A549 (cell line): ENCODE results near the gene HSPG2. TPM values are rescaled to one million over a fixed set of nuclear protein-coding genes. Genes with fewer than 3 reads are reported as not detected.

Experiments
- ATAC-seq, 2 experiments: fragments of 200-7000 bp in 1 of 2; fragments of >200 bp in 1 of 2; cut with Nextera tagmentation in 1 of 2; cut with Tn5 transposase in 1 of 2; 3 replicates each; pipeline versions ENCODE4 v1.8.0 to v1.9.1; 2018 to 2020; ENCODE audit warnings: mild to moderate bottlenecking in 1 of 2, moderate library complexity in 1 of 2
- CTCF ChIA-PET: fragments of 300-600 bp; sonication (Branson Sonifier 250); formaldehyde crosslinking; extraction: SDS; loops from one replicate; lab custom pipeline; 2021; ENCODE audit warnings: antibody characterized with exemption, inconsistent platforms; lab: Yijun Ruan, JAX
- POLR2A ChIA-PET: fragments of 350-600 bp; formaldehyde crosslinking; extraction: SDS; loops from one replicate; lab custom pipeline; 2021; ENCODE audit warnings: antibody characterized with exemption, inconsistent platforms; lab: Yijun Ruan, JAX
- DNase-seq, 2 experiments: peaks; one replicate each; pipeline versions ENCODE4 v3.0.0 to v3.0.0-alpha.2; 2011 to 2016; ENCODE audit warnings: low read depth in 1 of 2, low spot score in 1 of 2
- FAIRE-seq: peaks from 2 replicates; lab custom pipeline; 2011; peaks lifted over from hg19 to GRCh38; lab: Jason Lieb, UNC
- H3K27ac ChIP-seq, 2 experiments: fragments of >200 bp; sonication (Bioruptor Twin); formaldehyde crosslinking; 3 replicates each; pipeline ENCODE4 v1.5.1; 2016 to 2017
- H3K4me1 ChIP-seq: fragments of >200 bp; sonication (Bioruptor Twin); formaldehyde crosslinking; 3 replicates; pipeline ENCODE4 v1.6.1; 2016
- H3K4me2 ChIP-seq: fragments of >200 bp; sonication (Bioruptor Twin); formaldehyde crosslinking; 3 replicates; pipeline ENCODE4 v1.6.1; 2016
- H3K4me3 ChIP-seq: fragments of >200 bp; sonication (Bioruptor Twin); formaldehyde crosslinking; 3 replicates; pipeline ENCODE4 v1.5.1; 2016
- H3K9me3 ChIP-seq: fragments of >200 bp; sonication (Bioruptor Twin); formaldehyde crosslinking; 3 replicates; pipeline ENCODE4 v1.6.1; 2016
- CBX2 ChIP-seq: fragments of 200-600 bp; sonication (generic); IDR thresholded peaks from 2 replicates; pipeline ENCODE4 v1.6.1; 2016; ENCODE audit warnings: low read depth, mild to moderate bottlenecking, borderline replicate concordance
- CHD4 ChIP-seq: fragments of 200-600 bp; sonication (generic); IDR thresholded peaks from 2 replicates; pipeline ENCODE4 v1.6.1; 2016; ENCODE audit warnings: antibody characterized with exemption, mild to moderate bottlenecking, borderline replicate concordance
- EP300 ChIP-seq, 2 experiments: fragments of >200 bp; sonication (Bioruptor Twin); formaldehyde crosslinking; IDR thresholded peaks; 2 replicates in 1 of 2; 3 replicates in 1 of 2; pipeline ENCODE4 v1.6.1; 2016 to 2017
- ESRRA ChIP-seq: fragments of 150-350 bp; IDR thresholded peaks from 2 replicates; pipeline ENCODE4 v1.6.1; 2014; ENCODE audit warnings: mild to moderate bottlenecking, low read length, borderline replicate concordance
- FOSB ChIP-seq: fragments of 250-450 bp; sonication (Bioruptor Pico); IDR thresholded peaks from 2 replicates; pipeline ENCODE4 v1.5.0; 2020; ENCODE audit warnings: mild to moderate bottlenecking, moderate library complexity
- GATA3 ChIP-seq: IDR thresholded peaks from 2 replicates; pipeline ENCODE4 v1.6.1; 2012; ENCODE audit warnings: borderline replicate concordance
- HEYL ChIP-seq: fragments of 250-450 bp; sonication (Bioruptor Pico); IDR thresholded peaks from 2 replicates; pipeline ENCODE4 v1.8.0; 2021; ENCODE audit warnings: mild to moderate bottlenecking, moderate library complexity
- HOXB13 ChIP-seq: fragments of 250-450 bp; sonication (Bioruptor Pico); IDR thresholded peaks from 2 replicates; pipeline ENCODE4 v1.5.0; 2020; ENCODE audit warnings: low read depth, mild to moderate bottlenecking, moderate library complexity
- JUN ChIP-seq, 2 experiments: fragments of >200 bp; sonication (Bioruptor Twin); formaldehyde crosslinking; IDR thresholded peaks; 2 replicates in 1 of 2; 3 replicates in 1 of 2; pipeline ENCODE4 v1.6.1; 2016 to 2017
- KDM1A ChIP-seq: fragments of 200-600 bp; sonication (generic); IDR thresholded peaks from 2 replicates; pipeline ENCODE4 v1.6.1; 2016; ENCODE audit warnings: low read depth, mild to moderate bottlenecking
- MYC ChIP-seq: IDR thresholded peaks from 2 replicates; pipeline ENCODE4 v1.6.1; 2012; ENCODE audit warnings: mild to moderate bottlenecking, inconsistent platforms, low read length, improper control_type of control experiment, borderline replicate concordance
- POLR2A ChIP-seq: IDR thresholded peaks from 2 replicates; pipeline ENCODE4 v1.6.1; 2012; ENCODE audit warnings: mild to moderate bottlenecking, low read length
- POLR2AphosphoS2 ChIP-seq: conservative IDR thresholded peaks from 2 replicates; pipeline ENCODE4 v1.6.1; 2012; ENCODE audit warnings: low read length, improper control_type of control experiment, inconsistent platforms
- RARB ChIP-seq: fragments of 250-450 bp; sonication (Bioruptor Pico); IDR thresholded peaks from 2 replicates; pipeline ENCODE4 v1.8.0; 2021; ENCODE audit warnings: mild to moderate bottlenecking, moderate library complexity
- RCOR1 ChIP-seq: fragments of 150-350 bp; IDR thresholded peaks from 2 replicates; pipeline ENCODE4 v1.6.1; 2014; ENCODE audit warnings: antibody characterized with exemption, low read length, low read depth
- REST ChIP-seq: fragments of 200-600 bp; sonication (generic); IDR thresholded peaks from 2 replicates; pipeline ENCODE4 v1.6.1; 2016; ENCODE audit warnings: antibody characterized with exemption, mild to moderate bottlenecking, moderate library complexity
- RFX5 ChIP-seq: fragments of 450-650 bp; IDR thresholded peaks from 2 replicates; pipeline ENCODE4 v1.7.1; 2014; ENCODE audit warnings: antibody characterized with exemption, mild to moderate bottlenecking, moderate library complexity
- SMC3 ChIP-seq: fragments of >200 bp; sonication (Bioruptor Twin); formaldehyde crosslinking; IDR thresholded peaks from 3 replicates; pipeline ENCODE4 v1.6.1; 2018; ENCODE audit warnings: inconsistent platforms
- TFCP2L1 ChIP-seq: fragments of 250-450 bp; sonication (Bioruptor Pico); IDR thresholded peaks from 2 replicates; pipeline ENCODE4 v1.5.0; 2021; ENCODE audit warnings: mild to moderate bottlenecking
- ZFP36 ChIP-seq: fragments of 450-650 bp; IDR thresholded peaks from 2 replicates; pipeline ENCODE4 v1.6.1; 2014; ENCODE audit warnings: borderline replicate concordance; ENCODE audit not compliant: partially characterized antibody
- WGBS: methylation state at CpG from one replicate; pipeline ENCODE4 v1.1.6; 2017; ENCODE audit errors: missing lambda C conversion rate; 5-methylcytosine and 5-hydroxymethylcytosine counted together
- polyA plus RNA-seq, 4 experiments: library from polyadenylated mRNA; depleted of rRNA in 3 of 4; stranded (reverse); fragments of >200 nt; fragmentation: RNase III in 1 of 4; extraction: RNeasy Plus Mini Kit Qiagen cat#74134 plus additional on column Dnase treatment in 1 of 4; gene quantifications; 2 replicates in 3 of 4; 3 replicates in 1 of 4; pipeline ENCODE4 v1.2.3, GENCODE V29; 2011 to 2017
- TF ChIP-seq, protein P1 (sequence below): IDR thresholded peaks from 2 replicates; pipeline ENCODE4 v1.6.1; 2012

Gene HSPG2
- polyA plus RNA-seq, 2 of the 4 experiments (the other 2 are of a cell fraction): 7.0 to 42.7 TPM

DNA sequence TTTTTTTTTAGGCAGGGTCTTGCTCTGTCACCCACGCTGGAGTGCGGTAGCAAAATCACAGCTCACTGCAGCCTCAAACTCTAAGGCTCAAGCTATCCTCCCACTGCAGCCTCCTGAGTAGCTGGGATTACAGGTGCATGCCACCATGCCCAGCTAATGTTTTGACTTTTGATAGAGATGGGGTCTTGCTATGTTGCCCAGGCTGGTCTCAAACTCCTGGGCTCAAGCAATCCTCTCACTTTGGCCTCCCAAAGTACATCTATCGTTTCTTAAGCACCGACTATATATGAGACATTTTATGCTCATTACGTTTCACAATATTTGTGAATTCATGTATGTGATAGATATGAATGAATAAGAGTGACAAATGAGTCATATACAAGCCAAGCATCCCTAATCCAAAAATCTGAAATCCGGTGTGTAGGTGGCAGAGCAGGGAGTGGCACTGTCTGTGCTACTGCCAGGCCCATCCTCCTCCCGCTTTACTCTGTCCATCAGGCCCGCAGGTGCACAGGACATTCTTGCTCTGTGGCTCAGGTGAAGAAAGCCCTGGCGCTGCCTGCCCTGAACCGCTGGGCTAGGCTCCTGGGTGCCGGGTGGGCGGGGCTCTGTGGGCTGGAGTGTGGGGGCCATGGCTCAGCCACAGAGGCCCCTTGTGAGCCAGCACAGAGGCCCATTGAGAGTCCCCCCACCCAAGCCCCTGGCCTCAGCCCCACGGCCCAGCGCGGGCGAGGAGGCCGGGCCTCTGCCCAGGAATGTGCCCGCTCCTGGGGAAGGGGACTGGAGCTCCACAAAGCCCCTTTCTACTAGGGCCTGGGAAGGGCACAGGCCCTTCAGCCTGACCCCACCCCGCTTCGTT is 45.3 kb downstream of the HSPG2 start:
- no peak for ATAC-seq
- no peak overlapping the region for H3K27ac ChIP-seq
- no peak overlapping the region for H3K4me3 ChIP-seq
- H3K4me1 ChIP-seq: 0 out of 3 replicates have a peak, but pooled peaks cover 4% of the 10 kb centered on the region
- FAIRE-seq: no peak
- TF ChIP-seq CHD4 (no peak), SMC3 (no peak), CBX2 (no peak), HOXB13 (CRISPR knock-in tag) (no peak), HEYL (CRISPR knock-in tag) (no peak), MYC (no peak)
- ChIA-PET CTCF (no interaction called here), POLR2A (no interaction called here)
- H3K4me2 ChIP-seq: no peak overlapping the region
- 91% methylated on average over 8 of the region's 20 CpGs for WGBS
- no peak for DNase-seq
- H3K9me3 ChIP-seq: no peaks in the 10 kb centered on the region

DNA sequence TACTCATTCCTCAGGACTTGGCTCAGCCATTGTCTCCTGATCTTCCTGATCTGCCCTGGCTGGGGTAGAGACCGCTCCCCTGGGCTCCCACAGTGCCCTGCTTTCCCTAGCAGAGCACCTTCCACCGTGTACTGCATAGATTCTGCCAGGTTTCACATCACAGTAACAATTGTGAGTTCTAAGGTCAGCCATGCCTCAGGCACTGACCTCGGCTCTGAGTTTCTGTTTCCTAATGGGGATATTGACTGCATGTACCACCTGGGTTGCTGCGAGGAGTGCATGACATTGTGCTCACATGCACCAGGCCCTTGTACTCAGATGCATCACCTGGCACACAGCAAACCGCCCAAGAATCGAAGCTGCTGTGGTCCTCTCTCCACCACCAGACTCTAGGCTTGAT is 46.0 kb downstream of the HSPG2 start:
- H3K9me3 ChIP-seq: no peaks in the 10 kb centered on the region
- 0 out of 3 replicates have a peak, but pooled peaks cover 4% of the 10 kb centered on the region for H3K4me1 ChIP-seq
- no peak overlapping the region for H3K4me3 ChIP-seq
- ChIA-PET POLR2A (no interaction called here), CTCF (no interaction called here)
- ATAC-seq: no peak
- no peak overlapping the region for H3K4me2 ChIP-seq
- WGBS: 92% methylated on average over 6 of the region's 6 CpGs
- no peak overlapping the region for H3K27ac ChIP-seq
- no peak for DNase-seq
- TF ChIP-seq RCOR1: no peak
- no peak for TF ChIP-seq RFX5
- no peak for TF ChIP-seq KDM1A
- TF ChIP-seq, protein P1, sequence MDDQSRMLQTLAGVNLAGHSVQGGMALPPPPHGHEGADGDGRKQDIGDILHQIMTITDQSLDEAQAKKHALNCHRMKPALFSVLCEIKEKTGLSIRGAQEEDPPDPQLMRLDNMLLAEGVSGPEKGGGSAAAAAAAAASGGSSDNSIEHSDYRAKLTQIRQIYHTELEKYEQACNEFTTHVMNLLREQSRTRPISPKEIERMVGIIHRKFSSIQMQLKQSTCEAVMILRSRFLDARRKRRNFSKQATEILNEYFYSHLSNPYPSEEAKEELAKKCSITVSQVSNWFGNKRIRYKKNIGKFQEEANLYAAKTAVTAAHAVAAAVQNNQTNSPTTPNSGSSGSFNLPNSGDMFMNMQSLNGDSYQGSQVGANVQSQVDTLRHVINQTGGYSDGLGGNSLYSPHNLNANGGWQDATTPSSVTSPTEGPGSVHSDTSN: no peak
- TF ChIP-seq JUN (IDR thresholded peaks at IDR 0.05): no peak
- no peak for TF ChIP-seq TFCP2L1 (CRISPR knock-in tag)
- no peak for FAIRE-seq

DNA sequence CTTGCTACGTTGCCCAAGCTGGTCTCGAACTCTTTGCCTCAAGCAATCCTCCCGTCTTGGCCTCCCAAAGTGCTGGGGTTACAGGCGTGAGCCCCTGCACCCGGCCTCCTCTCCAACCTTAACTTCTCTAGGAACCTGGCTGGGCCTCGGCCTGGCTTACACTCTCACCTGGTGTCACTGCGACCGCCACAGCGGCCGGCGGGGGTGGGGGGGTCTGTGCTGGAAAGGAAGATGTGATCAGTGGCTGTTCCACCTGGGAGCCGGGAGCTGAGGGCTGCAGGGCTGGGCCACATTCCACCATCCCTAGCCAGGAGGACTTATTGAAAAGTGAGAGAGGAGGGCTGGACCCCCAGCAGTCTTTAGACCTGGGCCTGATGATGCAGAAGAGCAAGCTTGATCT is 48.6 kb downstream of the HSPG2 start:
- H3K4me1 ChIP-seq: no peaks in the 10 kb centered on the region
- no peak for FAIRE-seq
- H3K27ac ChIP-seq: no peak overlapping the region
- WGBS: 95% methylated on average over 7 of the region's 12 CpGs
- H3K4me2 ChIP-seq: no peak overlapping the region
- H3K9me3 ChIP-seq: no peaks in the 10 kb centered on the region
- no peak for DNase-seq
- no peak for ATAC-seq
- POLR2A ChIA-PET: no interaction called here
- no peak overlapping the region for H3K4me3 ChIP-seq
- no peak for TF ChIP-seq FOSB (CRISPR knock-in tag)
- TF ChIP-seq RARB (CRISPR knock-in tag): no peak
- TF ChIP-seq ESRRA: no peak
- no peak for TF ChIP-seq EP300 (IDR thresholded peaks at IDR 0.05)
- no peak for TF ChIP-seq REST
- TF ChIP-seq POLR2A: no peak
- no peak for TF ChIP-seq POLR2AphosphoS2
- TF ChIP-seq RCOR1: no peak
- no peak for TF ChIP-seq GATA3
- TF ChIP-seq CBX2: no peak
- TF ChIP-seq ZFP36: no peak
- CTCF ChIA-PET: no interaction called here
